CD4-positive, alpha-beta T cell (primary cell): ENCODE data around the gene CD53. TPM values are rescaled to one million over a fixed set of nuclear protein-coding genes. Genes with fewer than 3 reads are reported as not detected.

ENCODE experiments used
- ATAC-seq: fragments of 200-7000 bp; cut with Tn5 transposase; one replicate; pipeline ENCODE4 v1.10.0; 2022; ENCODE audit warnings: mild to moderate bottlenecking; ENCODE audit not compliant: poor library complexity
- CTCF ChIA-PET: fragments of 350-600 bp; sonication (Branson Sonifier 250); formaldehyde crosslinking; loops from one replicate; lab custom pipeline; 2021; ENCODE audit warnings: antibody characterized with exemption, inconsistent platforms; lab: Charles Lee
- POLR2A ChIA-PET: fragments of 350-600 bp; sonication (Branson Sonifier 250); formaldehyde crosslinking; loops from one replicate; lab custom pipeline; 2021; ENCODE audit warnings: antibody characterized with exemption, inconsistent platforms; lab: Charles Lee
- DNase-seq, 14 experiments: peaks; one replicate each; pipeline ENCODE4 v3.0.0-alpha.2; 2013 to 2020; ENCODE audit warnings: mixed read lengths in 2 of 14
- H3K27ac ChIP-seq, 2 donors: one replicate each; pipeline versions ENCODE4 v1.5.1 to v1.7.0; 2013; ENCODE audit warnings: low read length in 2 of 2, low read depth in 1 of 2, mild to moderate bottlenecking in 1 of 2
- H3K27me3 ChIP-seq, 2 experiments: 1 replicate in 1 of 2; 2 replicates in 1 of 2; pipeline versions ENCODE4 v1.6.1 to v1.7.0; 2013; ENCODE audit warnings: low read length in 2 of 2, control low read depth in 1 of 2, mild to moderate bottlenecking in 1 of 2, moderate library complexity in 1 of 2; ENCODE audit not compliant: insufficient read depth in 2 of 2, control insufficient read depth in 1 of 2
- H3K36me3 ChIP-seq: one replicate; pipeline ENCODE4 v1.6.1; 2013; ENCODE audit warnings: low read length, control low read depth; ENCODE audit not compliant: insufficient read depth
- H3K4me1 ChIP-seq: one replicate; pipeline ENCODE4 v1.6.1; 2013; ENCODE audit warnings: low read length, control low read depth; ENCODE audit not compliant: insufficient read depth
- H3K4me3 ChIP-seq: one replicate; pipeline ENCODE4 v1.5.1; 2013; ENCODE audit warnings: mild to moderate bottlenecking, low read length, moderate library complexity
- H3K9me3 ChIP-seq, 2 experiments: 1 replicate in 1 of 2; 2 replicates in 1 of 2; pipeline versions ENCODE4 v1.6.1 to v1.7.0; 2013; ENCODE audit warnings: low read length in 2 of 2, mild to moderate bottlenecking in 2 of 2, control low read depth in 1 of 2, moderate library complexity in 1 of 2; ENCODE audit not compliant: control insufficient read depth in 1 of 2, insufficient read depth in 1 of 2
- H3K27ac Mint-ChIP-seq: one replicate; pipeline ENCODE4 v1.8.0; 2020; ENCODE audit warnings: mixed read lengths
- H3K27me3 Mint-ChIP-seq: one replicate; pipeline ENCODE4 v1.8.0; 2021; ENCODE audit warnings: mixed read lengths
- H3K36me3 Mint-ChIP-seq: one replicate; pipeline ENCODE4 v1.8.0; 2021; ENCODE audit warnings: low read depth, mixed read lengths
- H3K4me1 Mint-ChIP-seq: one replicate; pipeline ENCODE4 v1.8.0; 2021; ENCODE audit warnings: low read depth, mixed read lengths
- H3K4me3 Mint-ChIP-seq: one replicate; pipeline ENCODE4 v1.8.0; 2020; ENCODE audit warnings: mild to moderate bottlenecking, mixed read lengths
- H3K9me3 Mint-ChIP-seq: one replicate; pipeline ENCODE4 v1.8.0; 2020; ENCODE audit warnings: mixed read lengths
- CTCF ChIP-seq: fragments of 200-600 bp; IDR thresholded peaks from one replicate; pipeline ENCODE4 v1.8.0; 2022; ENCODE audit warnings: antibody characterized with exemption, mild to moderate bottlenecking
- intact Hi-C, 2 experiments: fragments of 100-400 bp; cut with DNase I in 1 of 2; cut with micrococcal nuclease in 1 of 2; formaldehyde crosslinking; loops; one replicate each; pipeline versions ENCODE4 v1.15.1 to v1.9.0; 2023 to 2025; cut with DNase I, micrococcal nuclease
- total RNA-seq, 174 experiments: library from RNA in 2 of 174; stranded (reverse) in 2 of 174; gene quantifications; one replicate each; pipeline ENCODE4 v1.2.3 and lab custom pipeline; 2021 to 2026

Gene CD53
- total RNA-seq, 2 experiments from 2014 or later = 169 to 176 TPM

GRCh38 chr1:110915804-110916203, 42.9 kb downstream of the CD53 start:
- Histone ChIP-seq H3K36me3 (no peaks in the 10 kb centered on the region), H3K27ac (no peak overlapping the region), H3K4me3 (no peak overlapping the region), H3K4me1 (peaks cover 4% of the 10 kb centered on the region), H3K9me3 (peaks cover 15 to 17% of the 10 kb centered on the region in 2 experiments), H3K27me3 (no peaks in the 10 kb centered on the region)
- intact Hi-C loops = loop anchor here in 1 of 2 experiments (5.0 kb wide), 1 partner anchor 34 kb away; no protein-coding TSS in a partner anchor
- TF ChIP-seq CTCF = no peak
- no peak for DNase-seq
- Mint-ChIP-seq H3K4me1 (peaks cover 13% of the 10 kb centered on the region), H3K27ac (no peak overlapping the region), H3K27me3 (peaks cover 18% of the 10 kb centered on the region), H3K4me3 (no peak overlapping the region), H3K9me3 (peaks cover 14% of the 10 kb centered on the region), H3K36me3 (peaks cover 23% of the 10 kb centered on the region)
- ChIA-PET CTCF (no interaction called here), POLR2A (no interaction called here)
- ATAC-seq = no peak

- Mint-ChIP-seq H3K9me3 (peaks cover 10% of the 10 kb centered on the region), H3K27ac (no peak overlapping the region), H3K27me3 (peaks cover 18% of the 10 kb centered on the region), H3K4me1 (peaks cover 13% of the 10 kb centered on the region), H3K4me3 (no peak overlapping the region), H3K36me3 (peaks cover 19% of the 10 kb centered on the region)
- DNase-seq (no peak), ATAC-seq (no peak)
- H3K27me3 ChIP-seq = no peaks in the 10 kb centered on the region
- H3K9me3 ChIP-seq = peaks cover 12 to 15% of the 10 kb centered on the region in 2 experiments
- no peaks in the 10 kb centered on the region for H3K36me3 ChIP-seq
- ChIA-PET CTCF (no interaction called here), POLR2A (interaction anchor here (1.1 kb wide), 1 partner anchor 12 kb away, joined by 3 read pairs; no protein-coding TSS in a partner anchor)
- no peak overlapping the region for H3K27ac ChIP-seq
- H3K4me1 ChIP-seq = peaks cover 4% of the 10 kb centered on the region
- intact Hi-C loops = loop anchor here in 1 of 2 experiments (5.0 kb wide), 1 partner anchor 34 kb away; no protein-coding TSS in a partner anchor
- no peak for TF ChIP-seq CTCF
- no peak overlapping the region for H3K4me3 ChIP-seq
Observed at GRCh38 chr1:110916274-110916668, 43.3 kb downstream of the CD53 start.

- ATAC-seq (peak; percentile 54), DNase-seq (peak in 4 of 14 experiments; percentile 19 to 55 (median 42))
- ChIA-PET POLR2A (interaction anchor here (1.1 kb wide), 2 partner anchors 12 to 47 kb away, joined by 3 read pairs; partner anchors contain the start of gene LRIF1), CTCF (no interaction called here)
- TF ChIP-seq CTCF = no peak
- H3K36me3 Mint-ChIP-seq = peaks cover 22% of the 10 kb centered on the region
- Histone ChIP-seq H3K4me1 (peaks cover 4% of the 10 kb centered on the region), H3K27me3 (no peaks in the 10 kb centered on the region), H3K36me3 (no peaks in the 10 kb centered on the region), H3K4me3 (no peak overlapping the region), H3K27ac (no peak overlapping the region), H3K9me3 (peaks cover 9 to 15% of the 10 kb centered on the region in 2 experiments)
- H3K9me3 Mint-ChIP-seq = peaks cover 8% of the 10 kb centered on the region
- no peak overlapping the region for H3K4me3 Mint-ChIP-seq
- H3K4me1 Mint-ChIP-seq = peaks cover 13% of the 10 kb centered on the region
- H3K27me3 Mint-ChIP-seq = peaks cover 18% of the 10 kb centered on the region
- intact Hi-C loops = loop anchor here in 1 of 2 experiments (5.0 kb wide), 1 partner anchor 34 kb away; no protein-coding TSS in a partner anchor
- no peak overlapping the region for H3K27ac Mint-ChIP-seq
Observed at GRCh38 chr1:110916669-110917306, 43.8 kb downstream of the CD53 start.
